ENCODE measurements around the gene C4orf50. TPM values are rescaled to one million over a fixed set of nuclear protein-coding genes. Genes with fewer than 3 reads are reported as not detected.

Gene C4orf50
- polyA plus RNA-seq, 3 donors, result not detected

GRCh38 chr4:6041800-6042199 lies 23.6 kb upstream of the C4orf50 start:
- H3K4me1 ChIP-seq (ENCODE audit: control insufficient read depth in 1 of 2, insufficient read depth in 2 of 2, low read length in 2 of 2), result no peaks in the 10 kb centered on the region
- no peak overlapping the region for H3K27ac ChIP-seq (ENCODE audit: low read depth in 1 of 2, low read length in 2 of 2)
- no peak overlapping the region for H3K9ac ChIP-seq (ENCODE audit: insufficient read depth, low read length, poor library complexity, severe bottlenecking)
- no peaks in the 10 kb centered on the region for H3K27me3 ChIP-seq (ENCODE audit: control insufficient read depth in 2 of 2, insufficient read depth in 2 of 2, low read length in 2 of 2)
- H2AFZ ChIP-seq (ENCODE audit: insufficient read depth, low read depth, low read length, poor library complexity, severe bottlenecking), result no peak overlapping the region
- no peaks in the 10 kb centered on the region for H3K36me3 Mint-ChIP-seq
- intact Hi-C loops (cut with micrococcal nuclease), result no loop called here
- no peaks in the 10 kb centered on the region for H3K9me3 ChIP-seq (replicated peaks in 1 of 2; ENCODE audit: control insufficient read depth in 1 of 2, insufficient read depth in 1 of 2, low read length in 2 of 2)
- H3K9me3 Mint-ChIP-seq, result peaks cover 0 to 2% (median 0%) of the 10 kb centered on the region in 7 donors
- H3K4me3 ChIP-seq (replicated peaks in 1 of 3; ENCODE audit: low read depth in 2 of 3, low read length in 3 of 3), result no peak overlapping the region
- H3K79me2 ChIP-seq (ENCODE audit: insufficient read depth, low read length), result no peaks in the 10 kb centered on the region
- no peak overlapping the region for H3K4me3 Mint-ChIP-seq
- 84% methylated on average over 3 of the region's 5 CpGs for WGBS (ENCODE audit: insufficient coverage)
- H3K4me2 ChIP-seq (replicated peaks; ENCODE audit: extremely low read depth, low read length, poor library complexity, severe bottlenecking), result no peak overlapping the region
- no peaks in the 10 kb centered on the region for H3K4me1 Mint-ChIP-seq
- TF ChIP-seq CTCF (IDR thresholded peaks at IDR 0.05), result no peak
- DNase-seq, result no peak
- H3K27ac Mint-ChIP-seq, result no peak overlapping the region
- peaks cover 5 to 10% (median 5%) of the 10 kb centered on the region in 3 donors for H3K27me3 Mint-ChIP-seq (ENCODE audit: low read depth in 3 of 3)
- H3K36me3 ChIP-seq (replicated peaks in 1 of 2; ENCODE audit: control insufficient read depth in 1 of 2, insufficient read depth in 2 of 2, low read length in 2 of 2), result no peaks in the 10 kb centered on the region
- no peaks in the 10 kb centered on the region for H4K20me1 ChIP-seq (ENCODE audit: insufficient read depth, low read length)

GRCh38 chr4:6038711-6039110 lies 20.5 kb upstream of the C4orf50 start:
- no peak overlapping the region for H3K27ac Mint-ChIP-seq
- peaks cover 3 to 5% (median 4%) of the 10 kb centered on the region in 3 donors for H3K27me3 Mint-ChIP-seq (ENCODE audit: low read depth in 3 of 3)
- no peak overlapping the region for H3K4me3 ChIP-seq (replicated peaks in 1 of 3; ENCODE audit: low read depth in 2 of 3, low read length in 3 of 3)
- H3K4me1 ChIP-seq (ENCODE audit: control insufficient read depth in 1 of 2, insufficient read depth in 2 of 2, low read length in 2 of 2), result no peaks in the 10 kb centered on the region
- no peaks in the 10 kb centered on the region for H3K27me3 ChIP-seq (ENCODE audit: control insufficient read depth in 2 of 2, insufficient read depth in 2 of 2, low read length in 2 of 2)
- WGBS (ENCODE audit: insufficient coverage), result 91% methylated on average over 7 of the region's 8 CpGs
- H3K36me3 ChIP-seq (replicated peaks in 1 of 2; ENCODE audit: control insufficient read depth in 1 of 2, insufficient read depth in 2 of 2, low read length in 2 of 2), result no peaks in the 10 kb centered on the region
- H3K36me3 Mint-ChIP-seq, result no peaks in the 10 kb centered on the region
- no peaks in the 10 kb centered on the region for H3K9me3 ChIP-seq (replicated peaks in 1 of 2; ENCODE audit: control insufficient read depth in 1 of 2, insufficient read depth in 1 of 2, low read length in 2 of 2)
- no peak for DNase-seq
- H3K27ac ChIP-seq (ENCODE audit: low read depth in 1 of 2, low read length in 2 of 2), result no peak overlapping the region
- H4K20me1 ChIP-seq (ENCODE audit: insufficient read depth, low read length), result no peaks in the 10 kb centered on the region
- H3K4me1 Mint-ChIP-seq, result no peaks in the 10 kb centered on the region
- no peak overlapping the region for H3K4me2 ChIP-seq (replicated peaks; ENCODE audit: extremely low read depth, low read length, poor library complexity, severe bottlenecking)
- H3K9ac ChIP-seq (ENCODE audit: insufficient read depth, low read length, poor library complexity, severe bottlenecking), result no peak overlapping the region
- intact Hi-C loops (cut with micrococcal nuclease), result no loop called here
- TF ChIP-seq CTCF (IDR thresholded peaks at IDR 0.05), result no peak
- no peak overlapping the region for H3K4me3 Mint-ChIP-seq
- no peak overlapping the region for H2AFZ ChIP-seq (ENCODE audit: insufficient read depth, low read depth, low read length, poor library complexity, severe bottlenecking)
- peaks cover 0 to 1% (median 0%) of the 10 kb centered on the region in 7 donors for H3K9me3 Mint-ChIP-seq
- H3K79me2 ChIP-seq (ENCODE audit: insufficient read depth, low read length), result no peaks in the 10 kb centered on the region
